HG03045 (cell line): ENCODE data around the gene ZGRF1.
A peak's percentile ranks its signal among the peaks of the same experiment; 100 is the strongest.
"Not testable (repeated sequence)": the region's sequence is repeated elsewhere in the genome, so short reads cannot be mapped to it uniquely, and the experiment has no call there.

Experiments used
- ATAC-seq: cut with Tn5 transposase; IDR thresholded peaks from one replicate; pipeline ENCODE4 v1.9.1; 2021; ENCODE audit warnings: mild to moderate bottlenecking, moderate library complexity; ENCODE audit not compliant: unreplicated experiment

The ZGRF1 gene

DNA sequence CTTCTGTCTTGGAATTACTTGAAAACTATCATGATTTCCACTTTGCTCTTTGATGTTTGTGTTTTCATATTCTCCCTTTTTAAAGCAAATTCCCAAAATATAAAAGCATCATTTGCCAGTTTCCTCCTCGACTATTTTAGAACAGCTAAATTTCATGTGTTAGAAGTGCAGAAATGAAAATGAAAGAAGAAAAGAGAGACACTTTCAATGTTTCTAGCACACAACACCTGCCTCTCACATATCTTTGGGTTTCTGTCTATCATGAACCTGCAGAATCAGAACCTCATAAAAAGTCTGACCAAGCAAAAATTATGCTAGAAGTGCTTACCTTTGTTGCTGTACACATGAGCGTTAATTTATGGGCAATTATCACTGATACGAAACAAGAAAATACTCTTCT lies 118.8 kb downstream of the ZGRF1 start:
- ATAC-seq, result no peak

DNA sequence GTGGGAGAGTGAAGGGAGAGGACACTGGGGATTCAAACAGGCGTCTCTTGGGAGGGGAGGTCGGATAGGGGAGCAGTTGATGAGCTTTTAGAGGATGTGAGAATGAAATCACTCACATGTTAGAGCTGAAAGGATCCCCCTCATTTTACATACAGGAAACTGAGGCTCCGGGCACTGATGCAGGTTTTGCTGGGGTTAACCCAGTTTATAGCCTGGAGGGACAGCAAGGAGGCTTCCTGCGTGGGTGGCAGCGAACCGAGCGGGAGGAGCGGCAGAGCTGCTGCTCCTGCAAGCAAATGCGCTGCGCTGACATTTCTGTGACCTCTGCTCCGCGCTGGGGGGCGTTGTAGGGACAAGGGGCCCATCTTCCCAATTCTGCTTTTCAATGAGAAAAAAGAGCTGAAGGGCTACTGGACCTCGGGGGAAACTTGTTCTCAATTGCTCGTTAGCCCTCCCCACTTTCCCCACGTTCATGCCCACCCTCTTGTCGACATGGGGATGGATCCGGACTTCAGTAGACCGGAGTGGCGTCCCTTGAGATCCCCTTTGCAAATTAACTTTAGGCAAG lies 119.6 kb downstream of the ZGRF1 start:
- no peak for ATAC-seq

DNA sequence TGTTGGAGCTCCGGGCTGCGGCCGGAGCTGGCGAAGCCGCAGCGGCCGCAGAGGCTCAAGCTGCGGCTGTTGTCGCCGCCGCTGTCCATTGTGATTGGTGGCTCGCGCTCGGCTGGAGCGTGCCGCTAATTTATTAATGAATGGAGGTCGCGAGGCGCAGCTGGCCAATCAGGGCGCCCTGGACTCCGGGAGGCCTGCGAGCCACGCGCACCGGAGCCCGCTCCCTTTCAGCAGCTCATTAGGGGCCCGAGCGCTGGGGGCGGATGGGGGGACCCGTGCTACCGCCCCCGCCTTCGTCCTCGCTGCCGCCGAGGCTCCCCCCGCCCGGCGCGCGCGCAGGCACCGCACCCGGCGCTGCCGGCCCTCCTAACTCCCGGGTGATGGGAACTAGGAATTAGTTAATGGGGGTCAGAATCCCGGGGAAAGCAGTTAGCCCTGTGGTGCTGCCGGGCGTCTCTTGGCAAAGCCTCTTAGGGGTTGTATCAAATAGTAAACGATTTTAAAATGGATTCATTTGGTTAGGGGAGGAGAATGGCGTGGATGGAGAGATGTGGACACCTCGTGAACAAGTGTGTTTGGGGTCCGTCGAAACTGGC lies 120.1 kb downstream of the ZGRF1 start:
- no peak for ATAC-seq

DNA sequence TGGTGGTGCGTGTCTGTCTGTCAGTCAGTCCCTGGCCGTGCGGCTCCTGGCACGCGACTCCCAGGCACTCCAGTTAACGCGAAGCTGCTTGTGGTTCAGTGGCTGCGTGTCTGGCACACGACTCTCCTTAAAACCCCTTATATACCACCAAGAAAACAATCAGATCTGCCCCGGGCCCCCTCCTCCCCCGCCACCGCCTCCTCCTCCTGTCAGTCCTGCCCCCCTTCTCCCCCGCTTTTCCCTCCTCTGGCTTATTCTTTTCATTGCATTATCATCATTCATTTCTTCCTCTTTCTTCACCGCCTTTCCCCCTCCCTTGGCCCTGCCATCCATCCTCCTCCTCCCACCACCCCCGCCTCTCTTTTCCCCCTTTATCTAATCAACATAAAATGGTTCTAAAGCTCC lies 120.6 kb downstream of the ZGRF1 start, which contains the start of gene NEUROG2:
Gene NEUROG2, minus strand, starts transcription at position 115 of the 405 bp plus-strand sequence. CDS start 705 bp downstream, outside the sequence.
- no peak for ATAC-seq

DNA sequence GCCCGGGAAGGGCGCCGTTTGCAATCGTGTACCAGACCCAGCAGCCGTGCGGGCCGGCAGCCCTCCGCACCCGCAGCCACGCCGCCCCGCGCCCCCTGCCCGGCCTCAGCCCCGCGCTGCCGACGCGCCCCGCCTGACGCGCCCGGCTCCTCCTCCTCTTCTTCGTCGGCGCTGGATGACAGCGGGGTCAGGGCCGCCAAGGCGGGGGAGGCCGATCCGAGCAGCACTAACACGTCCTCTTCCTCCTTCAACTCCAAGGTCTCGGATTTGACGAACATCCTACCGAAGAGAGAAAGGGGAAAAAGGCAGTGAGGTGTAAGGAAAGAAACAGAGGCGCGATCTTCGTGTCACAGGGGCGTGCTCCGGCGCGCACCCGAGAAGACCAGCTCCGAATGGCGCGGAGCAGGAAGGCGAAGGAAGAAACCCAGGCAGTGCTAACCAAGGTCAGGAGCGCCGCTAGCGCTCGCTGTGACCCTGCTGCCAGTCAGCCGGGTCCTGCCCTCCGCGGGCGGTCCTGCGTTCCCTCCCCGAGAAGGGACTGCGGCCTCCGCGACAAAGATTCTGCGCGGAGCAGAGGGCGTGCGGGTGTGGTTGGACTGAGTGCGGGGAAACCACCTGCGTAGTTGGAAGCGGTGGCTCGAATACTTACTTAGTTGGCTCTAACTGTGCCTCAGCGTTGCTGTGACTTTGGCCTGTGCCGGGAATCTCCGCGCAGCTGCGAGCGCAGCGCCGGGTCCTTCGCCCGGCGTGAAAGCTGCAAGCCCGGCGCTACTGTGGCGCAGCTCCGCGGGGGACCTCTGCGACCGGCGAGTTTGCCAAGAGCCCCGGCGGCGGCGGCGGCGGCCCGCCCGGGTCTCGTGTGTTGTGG lies 121.3 kb downstream of the ZGRF1 start:
- peak; percentile 39 for ATAC-seq

DNA sequence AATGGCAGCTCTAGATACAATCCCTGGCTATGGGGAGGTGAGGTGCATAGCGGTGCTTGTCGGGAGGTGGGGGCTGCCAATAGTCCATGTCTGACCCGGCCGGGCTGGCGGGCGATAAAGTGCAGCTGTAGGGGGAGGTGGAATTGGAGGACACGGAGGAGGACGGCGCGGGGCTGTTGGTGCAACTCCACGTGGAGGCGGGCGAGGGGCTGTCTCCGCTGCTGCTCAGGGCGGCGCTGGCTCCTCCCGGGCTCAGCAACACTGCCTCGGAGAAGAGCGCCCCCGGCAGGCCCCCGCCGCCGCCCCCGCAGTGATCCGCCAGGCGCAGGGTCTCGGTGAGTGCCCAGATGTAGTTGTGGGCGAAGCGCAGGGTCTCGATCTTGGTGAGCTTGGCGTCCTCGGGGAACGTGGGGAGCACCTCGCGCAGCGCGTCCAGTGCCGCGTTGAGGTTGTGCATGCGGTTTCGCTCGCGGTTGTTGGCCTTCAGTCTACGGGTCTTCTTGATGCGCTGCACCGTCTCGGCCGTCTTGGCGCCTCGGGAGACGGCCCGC lies 122.0 kb downstream of the ZGRF1 start:
- ATAC-seq, result peak; percentile 12

DNA sequence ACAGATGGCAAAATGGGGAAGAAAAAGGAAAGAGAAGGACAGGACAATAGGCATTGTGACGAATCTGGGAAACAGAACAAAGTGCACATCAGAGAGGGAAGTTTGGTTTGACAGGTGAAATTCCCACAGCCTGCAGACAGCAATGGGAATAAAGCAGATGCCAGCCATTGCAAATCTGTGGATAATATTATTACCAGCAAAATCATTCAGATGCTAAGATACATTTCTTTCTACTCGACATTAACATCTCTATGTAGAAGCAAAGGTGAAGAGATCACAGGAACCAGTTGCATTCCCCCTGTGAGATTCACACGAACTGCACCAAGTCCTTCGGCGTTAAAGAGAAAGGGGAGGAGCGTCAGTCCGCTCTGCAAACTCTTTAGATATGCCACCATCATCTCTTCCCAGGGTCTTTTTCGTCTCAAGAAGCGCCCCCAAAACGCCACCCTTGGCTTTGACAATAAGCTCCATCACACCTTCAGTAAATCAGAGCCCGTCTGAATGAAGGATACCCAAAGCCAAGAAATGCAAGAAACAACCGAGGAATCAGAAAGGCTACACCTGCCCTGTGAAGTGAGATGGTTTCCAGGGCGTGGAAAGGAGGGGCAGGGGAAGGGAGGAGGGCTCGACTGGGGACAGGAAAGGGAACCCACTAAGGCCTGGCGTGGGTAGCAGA lies 122.6 kb downstream of the ZGRF1 start:
- ATAC-seq, result peak; percentile 6

DNA sequence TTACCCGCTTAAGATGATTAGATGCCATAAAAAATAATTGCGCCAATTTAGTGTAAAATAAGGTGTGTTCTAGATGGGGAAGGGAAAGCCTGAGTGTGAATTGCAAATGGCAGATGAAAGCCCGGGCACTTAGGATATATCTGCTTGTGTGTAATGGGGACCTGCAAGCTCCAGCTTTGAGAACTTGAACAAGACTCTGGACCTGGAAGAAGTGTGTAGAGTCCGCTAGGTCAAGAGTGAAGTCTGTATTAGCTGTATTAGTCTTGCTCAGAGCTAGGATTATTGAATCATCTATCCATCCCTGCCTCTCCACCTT lies 124.9 kb downstream of the ZGRF1 start:
- no peak for ATAC-seq

DNA sequence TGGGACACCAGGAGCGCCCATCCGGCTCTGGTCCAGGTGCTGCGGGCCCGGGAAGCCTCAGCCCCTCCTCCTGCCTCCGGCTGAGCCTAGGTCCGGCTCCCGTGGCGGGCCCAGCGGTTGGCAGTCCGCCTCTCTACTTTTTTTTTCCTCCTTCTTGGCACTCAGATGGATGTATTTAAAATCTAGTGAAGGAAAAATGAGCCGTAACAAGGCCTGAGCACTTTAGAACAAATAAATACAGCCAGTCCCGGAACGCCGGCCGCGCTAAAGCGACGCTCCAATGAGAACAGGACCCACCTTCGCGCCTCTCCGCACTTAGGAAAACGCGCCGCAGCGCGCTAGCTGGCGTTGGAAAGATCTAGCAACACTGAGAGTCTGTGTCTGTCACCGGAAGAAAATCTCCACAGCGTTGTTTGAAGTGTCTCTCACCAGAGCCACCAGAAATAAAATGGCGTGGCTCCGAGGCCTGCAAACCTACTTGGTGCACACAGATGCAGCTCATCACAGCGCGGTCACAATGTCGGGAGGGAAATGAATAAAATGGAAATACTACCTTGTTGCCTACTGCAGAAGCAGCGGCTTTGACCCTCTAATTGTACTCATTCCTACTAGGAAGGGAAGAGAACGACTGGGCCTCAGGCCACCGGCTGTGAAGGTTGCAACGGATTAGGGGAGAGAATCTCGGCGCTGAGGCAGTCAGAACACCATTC lies 125.5 kb downstream of the ZGRF1 start:
- no peak for ATAC-seq

DNA sequence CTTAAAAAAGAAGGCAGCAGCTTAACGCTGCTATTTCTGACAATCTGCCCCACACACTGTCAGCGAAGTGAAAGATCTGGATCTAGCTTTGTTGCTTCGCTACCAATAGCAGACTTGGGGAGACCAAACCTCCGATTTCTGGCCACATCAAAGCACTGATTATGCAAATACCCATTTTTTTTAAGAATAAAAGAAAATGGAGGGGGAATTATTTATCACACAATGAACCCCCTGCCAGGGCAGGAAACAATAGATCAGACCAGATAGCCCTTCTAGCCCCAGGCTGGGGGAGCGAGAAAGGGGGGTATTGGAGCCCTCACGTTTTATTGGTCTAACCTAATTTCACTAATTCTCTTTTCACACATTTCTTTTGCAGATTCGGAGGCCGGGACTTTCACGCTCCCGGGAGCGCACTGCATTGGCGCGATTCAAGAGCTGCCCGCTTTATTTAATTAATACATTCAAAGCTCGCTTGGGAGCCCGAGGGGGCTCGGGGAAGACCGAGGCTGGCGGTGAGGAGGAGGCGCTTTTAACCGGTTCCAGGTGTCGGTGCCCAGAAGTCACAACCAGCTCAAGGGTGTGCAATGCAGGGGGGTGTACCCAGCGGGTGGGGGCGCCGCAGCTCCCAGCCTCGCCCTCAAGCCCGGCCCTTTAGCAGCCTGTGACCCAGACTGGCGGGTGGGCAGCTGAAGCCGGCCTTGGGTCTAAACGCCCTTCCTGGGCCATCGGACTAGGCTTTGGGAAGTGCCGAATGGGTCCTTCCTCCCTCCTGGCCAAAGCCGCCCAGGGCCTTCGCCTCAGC lies 126.2 kb downstream of the ZGRF1 start:
- ATAC-seq, result no peak

DNA sequence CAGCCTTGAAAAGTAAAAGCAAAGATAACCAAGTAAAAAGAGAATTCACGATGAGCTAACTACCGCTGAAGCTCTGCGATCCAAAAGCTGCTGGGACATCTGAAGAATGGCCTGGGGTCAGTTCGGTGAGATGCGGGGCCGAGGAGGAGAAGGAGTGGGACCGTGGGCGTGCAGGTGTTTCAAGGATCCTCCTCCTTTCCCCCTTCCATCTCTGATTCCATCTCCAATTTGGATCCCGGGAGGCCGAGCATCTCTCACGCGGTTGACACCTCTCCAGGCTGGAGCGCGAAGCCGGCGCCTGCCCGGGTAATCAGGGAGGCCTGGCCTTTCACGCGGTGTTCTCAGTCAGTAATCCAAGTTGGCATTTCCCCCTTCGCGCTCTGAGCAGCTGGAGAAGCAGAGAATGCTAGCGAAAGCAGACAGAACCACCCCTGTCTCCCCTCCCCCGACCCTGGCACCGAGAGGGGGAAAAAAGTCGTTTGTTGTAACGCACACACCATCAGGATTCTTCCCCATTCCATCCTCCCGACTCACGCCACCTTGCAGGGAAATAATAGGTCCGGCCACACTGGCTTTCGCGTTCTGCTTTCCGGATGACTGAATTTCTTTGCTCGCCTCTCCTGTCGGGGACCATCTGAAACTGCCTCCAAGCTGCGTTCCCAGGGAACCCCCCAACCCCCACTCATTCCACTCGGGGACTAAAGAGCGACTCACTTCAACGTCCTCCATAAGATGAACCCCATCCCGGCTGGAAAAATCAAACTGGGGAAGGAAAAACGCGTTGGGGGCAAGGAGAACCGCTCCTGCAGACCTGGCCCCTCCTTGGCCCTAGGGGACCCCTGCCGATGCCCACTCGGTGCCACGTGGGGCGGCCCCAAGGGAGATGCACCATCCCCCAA lies 127.2 kb downstream of the ZGRF1 start:
- ATAC-seq, result no peak

DNA sequence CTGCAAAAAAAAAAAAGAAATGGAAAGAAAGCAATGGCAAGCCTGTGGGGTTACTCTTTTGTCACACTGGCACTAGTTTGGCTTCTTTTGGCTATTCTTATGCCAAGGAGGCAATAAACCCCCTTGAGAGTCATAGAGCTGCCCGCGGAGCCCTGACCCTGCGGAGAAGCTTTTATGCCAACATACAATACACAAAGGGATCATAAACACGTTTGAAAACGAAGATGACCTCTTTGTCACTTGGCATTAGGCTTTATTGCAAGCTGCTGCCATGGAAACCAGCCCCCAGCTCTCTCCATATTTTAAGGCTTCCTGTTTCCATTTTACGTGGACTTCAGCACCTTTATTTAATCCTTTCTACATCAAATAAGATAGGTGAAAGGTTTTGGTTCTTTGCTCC lies 128.4 kb downstream of the ZGRF1 start:
- ATAC-seq, result no peak

DNA sequence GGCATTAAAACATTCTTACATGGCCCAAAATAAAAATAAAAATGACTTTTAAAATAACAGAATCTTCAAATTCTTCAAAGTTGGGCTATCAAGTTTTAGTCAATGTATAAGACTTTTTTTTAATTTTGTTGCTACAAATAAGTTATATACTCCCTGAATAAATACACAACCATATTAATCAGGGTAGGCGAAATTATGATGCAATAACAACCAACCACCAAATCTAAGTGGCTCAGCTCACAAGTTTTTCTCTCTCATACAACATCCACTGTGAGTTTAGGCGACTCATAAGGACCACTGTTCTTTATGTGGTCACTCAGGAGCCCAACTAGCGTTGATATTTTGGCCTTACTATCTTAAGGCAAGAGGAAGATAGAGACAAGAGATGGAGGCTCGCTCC lies 131.9 kb downstream of the ZGRF1 start:
- no peak for ATAC-seq

DNA sequence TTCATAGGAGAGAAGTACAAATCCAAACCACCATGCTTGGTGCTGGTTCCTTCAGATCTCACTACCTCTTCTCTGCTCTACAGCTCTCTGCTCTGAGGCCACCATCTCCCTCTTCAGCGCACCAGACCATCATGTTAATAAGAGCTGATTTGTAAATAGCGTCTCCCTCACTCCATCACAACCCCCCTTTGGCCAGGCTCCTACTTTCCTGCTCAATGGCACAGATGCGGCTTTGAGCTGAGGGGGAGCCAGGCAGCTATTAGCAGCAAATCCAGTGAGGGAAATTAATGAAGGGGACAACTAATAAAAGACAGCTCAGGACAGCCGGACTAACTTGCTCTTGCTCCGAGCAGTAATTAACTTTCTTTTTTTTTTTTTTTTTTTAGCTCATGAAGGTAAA lies 133.8 kb downstream of the ZGRF1 start:
- no peak for ATAC-seq

DNA sequence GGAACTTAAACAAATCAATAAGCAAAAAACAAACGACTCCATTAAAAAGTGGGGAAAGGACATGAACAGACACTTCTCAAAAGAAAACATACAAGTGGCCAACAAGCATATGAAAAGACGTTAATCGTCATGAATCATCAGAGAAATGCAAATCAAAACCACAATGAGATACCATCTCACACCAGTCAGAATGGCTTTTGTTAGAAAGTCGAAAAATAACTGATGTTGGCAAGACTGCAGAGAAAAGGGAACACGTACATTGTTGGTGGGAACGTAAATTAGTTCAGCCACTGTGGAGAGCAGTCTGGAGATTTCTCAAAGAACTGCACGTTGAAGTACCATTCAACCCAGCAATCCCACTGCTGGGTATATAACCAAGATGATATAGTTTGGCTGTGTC lies 144.4 kb downstream of the ZGRF1 start:
- ATAC-seq, result no peak

DNA sequence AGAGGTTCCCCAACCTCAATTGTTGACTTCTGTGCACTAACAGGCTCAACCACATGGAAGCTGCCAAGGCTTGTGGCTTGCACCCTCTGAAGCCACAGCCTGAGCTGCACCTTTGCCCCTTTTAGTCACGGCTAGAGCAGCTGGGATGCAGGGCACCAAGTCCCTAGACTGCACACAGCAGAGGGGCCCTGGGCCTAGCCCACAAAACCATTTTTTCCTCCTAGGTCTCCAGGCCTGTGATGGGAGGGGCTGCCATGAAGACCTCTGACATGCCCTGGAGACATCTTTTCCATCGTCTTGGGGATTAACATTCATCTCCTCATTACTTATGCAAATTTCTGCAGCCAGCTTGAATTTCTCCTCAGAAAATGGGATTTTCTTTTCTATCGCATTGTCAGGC lies 145.9 kb downstream of the ZGRF1 start:
- not testable (repeated sequence) for ATAC-seq
